SJSA1 (cell line): Measurements from ENCODE around the gene CTSA. TPM values are rescaled to one million over a fixed set of nuclear protein-coding genes. Genes with fewer than 3 reads are reported as not detected.

Source experiments
- DNase-seq, 2 experiments: peaks; one replicate each; pipeline ENCODE4 v3.0.0-alpha.2; 2015 to 2020; ENCODE audit warnings: low spot score in 2 of 2, low read depth in 1 of 2
- H3K27ac ChIP-seq: fragments of 250-450 bp; sonication (Bioruptor Pico); 2 replicates; pipeline ENCODE4 v1.5.1; 2020; ENCODE audit warnings: mild to moderate bottlenecking, moderate library complexity
- H3K27me3 ChIP-seq: fragments of 250-450 bp; sonication (Bioruptor Pico); replicated peaks from 2 replicates; pipeline ENCODE4 v1.5.1; 2020; ENCODE audit warnings: mild to moderate bottlenecking, moderate library complexity
- H3K36me3 ChIP-seq: fragments of 250-450 bp; sonication (Bioruptor Pico); 2 replicates; pipeline ENCODE4 v1.5.1; 2020; ENCODE audit warnings: mild to moderate bottlenecking
- H3K4me1 ChIP-seq: fragments of 250-450 bp; sonication (Bioruptor Pico); replicated peaks from 2 replicates; pipeline ENCODE4 v1.6.1; 2021; ENCODE audit warnings: mild to moderate bottlenecking
- H3K4me3 ChIP-seq: fragments of 250-450 bp; sonication (Bioruptor Pico); 2 replicates; pipeline ENCODE4 v1.5.1; 2020; ENCODE audit warnings: mild to moderate bottlenecking
- H3K9me3 ChIP-seq: fragments of 250-450 bp; sonication (Bioruptor Pico); replicated peaks from 2 replicates; pipeline ENCODE4 v1.5.1; 2020; ENCODE audit warnings: mild to moderate bottlenecking
- total RNA-seq: library from RNA; depleted of rRNA; stranded (reverse); fragments of >200 nt; shearing (Covaris generic); gene quantifications from 2 replicates; pipeline ENCODE4 v1.2.3, GENCODE V29; 2014

CTSA gene
- total RNA-seq, 1 experiment from 2014 or later = 76.8 TPM

DNA sequence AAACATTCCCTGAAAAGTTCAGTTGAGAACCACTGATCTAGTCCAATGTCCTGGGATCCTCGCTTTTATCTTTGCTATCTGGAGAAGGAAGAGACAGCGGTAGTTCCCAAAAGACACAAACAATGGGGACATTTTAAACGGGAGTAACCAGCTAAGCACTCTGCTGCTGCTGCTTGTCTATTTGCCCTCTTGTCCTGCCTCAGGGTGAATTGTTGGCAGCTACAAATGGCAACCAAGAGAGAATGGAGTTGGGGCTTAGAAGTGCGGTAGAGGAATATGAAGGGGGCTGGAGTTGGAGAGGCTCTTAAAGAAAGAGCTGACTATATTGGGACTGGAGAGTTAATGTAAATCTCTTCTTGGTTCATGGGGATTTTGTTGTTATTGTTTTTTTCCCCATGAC, 16.6 kb upstream of the CTSA start:
- no peak overlapping the region for H3K4me3 ChIP-seq

DNA sequence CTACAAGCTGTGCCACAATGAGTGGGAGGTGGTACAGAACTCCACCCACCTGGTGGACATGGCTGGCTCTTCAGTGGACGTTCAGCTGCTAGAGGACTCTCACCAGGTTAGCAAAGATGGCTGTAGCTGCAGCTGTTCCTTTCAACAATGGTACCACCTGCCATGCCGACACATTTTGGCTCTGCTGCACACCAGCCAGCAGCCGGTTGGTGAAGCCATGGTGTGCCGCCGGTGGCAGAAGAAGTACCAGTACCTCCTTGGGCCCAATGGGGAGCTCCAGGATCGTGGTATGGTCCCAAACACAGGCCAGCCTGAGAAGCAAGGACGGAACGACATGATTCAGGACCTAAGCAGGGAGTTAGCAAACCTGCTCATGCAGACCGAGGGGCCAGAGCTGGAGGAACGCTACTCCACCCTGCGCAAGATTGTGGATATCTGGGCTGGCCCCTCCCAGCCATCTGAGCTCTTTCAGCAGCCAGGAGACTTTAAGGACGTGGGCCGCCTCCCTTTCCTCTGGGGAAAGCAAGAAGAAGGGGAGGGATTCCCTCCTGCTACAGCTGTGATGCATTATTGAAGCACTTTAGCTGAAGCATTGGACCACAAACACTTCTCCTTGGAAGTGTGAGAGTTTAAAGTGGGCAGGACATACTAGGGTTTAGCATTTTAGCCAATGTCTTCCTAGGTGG, 12.9 kb upstream of the CTSA start:
- no peak for DNase-seq
- no peak overlapping the region for H3K4me3 ChIP-seq
- no peaks in the 10 kb centered on the region for H3K9me3 ChIP-seq
- no peaks in the 10 kb centered on the region for H3K27me3 ChIP-seq
- peaks cover 20% of the 10 kb centered on the region for H3K36me3 ChIP-seq
- H3K27ac ChIP-seq = no peak overlapping the region
- H3K4me1 ChIP-seq = no peaks in the 10 kb centered on the region

More for the DNA sequence above, 16.6 kb upstream of the CTSA start:
- no peaks in the 10 kb centered on the region for H3K9me3 ChIP-seq
- no peak for DNase-seq
- H3K27ac ChIP-seq = no peak overlapping the region
- H3K4me1 ChIP-seq = no peaks in the 10 kb centered on the region
- H3K27me3 ChIP-seq = no peaks in the 10 kb centered on the region
- H3K36me3 ChIP-seq = peaks cover 5% of the 10 kb centered on the region; the same call in 1 of the 2 replicates

DNA sequence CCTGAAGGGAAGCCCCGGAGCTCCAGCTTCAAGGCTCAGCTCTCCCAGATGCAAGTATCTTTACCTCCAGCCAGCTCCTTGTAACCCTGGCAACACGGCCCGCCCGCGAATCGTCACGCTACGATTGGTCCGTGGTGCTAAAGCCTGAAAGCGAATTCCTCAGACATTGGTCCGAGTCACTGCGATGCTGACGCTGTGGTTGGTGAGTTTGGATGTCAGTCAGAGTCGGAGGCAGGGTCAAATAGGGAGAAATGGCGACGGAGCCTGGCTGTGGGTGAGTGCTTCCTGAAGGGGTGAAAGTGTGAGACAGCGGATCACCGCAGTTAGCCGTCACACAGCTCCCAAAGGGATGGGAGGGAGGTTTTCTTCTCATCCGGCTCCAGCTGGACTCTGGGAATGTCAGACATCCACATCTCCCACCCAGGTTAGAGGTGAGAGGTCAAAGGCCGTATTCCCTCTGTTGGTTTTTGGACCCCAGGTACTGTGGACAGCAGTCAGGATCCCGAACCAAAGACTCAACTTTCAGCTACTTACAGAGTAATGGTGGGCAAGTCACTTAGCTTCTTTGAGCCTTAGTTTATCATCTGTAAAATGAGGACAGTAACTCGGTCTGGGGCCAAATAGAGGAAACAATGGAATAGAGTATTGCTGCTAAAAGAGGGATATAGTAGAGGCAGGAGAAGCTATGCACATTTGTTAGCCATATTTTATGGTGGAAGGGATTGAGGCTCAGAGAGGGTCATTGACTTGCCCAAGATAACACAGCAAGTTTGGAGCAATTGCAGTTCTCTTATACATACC, 9.9 kb upstream of the CTSA start, which contains the start of gene ZSWIM1:
Gene ZSWIM1 (plus strand): TSS at position 240 of the 801 bp plus-strand sequence. CDS start 1,366 bp downstream, outside the sequence.
- peak; percentile 95 to 99 for DNase-seq
- peaks cover 10% of the 10 kb centered on the region for H3K4me1 ChIP-seq
- H3K4me3 ChIP-seq = peak within 1 kb of the TSS; percentile 53
- H3K36me3 ChIP-seq = peaks cover 47% of the 10 kb centered on the region
- H3K9me3 ChIP-seq = no peaks in the 10 kb centered on the region
- no peaks in the 10 kb centered on the region for H3K27me3 ChIP-seq
- H3K27ac ChIP-seq = peak within 1 kb of the TSS; percentile 40

DNA sequence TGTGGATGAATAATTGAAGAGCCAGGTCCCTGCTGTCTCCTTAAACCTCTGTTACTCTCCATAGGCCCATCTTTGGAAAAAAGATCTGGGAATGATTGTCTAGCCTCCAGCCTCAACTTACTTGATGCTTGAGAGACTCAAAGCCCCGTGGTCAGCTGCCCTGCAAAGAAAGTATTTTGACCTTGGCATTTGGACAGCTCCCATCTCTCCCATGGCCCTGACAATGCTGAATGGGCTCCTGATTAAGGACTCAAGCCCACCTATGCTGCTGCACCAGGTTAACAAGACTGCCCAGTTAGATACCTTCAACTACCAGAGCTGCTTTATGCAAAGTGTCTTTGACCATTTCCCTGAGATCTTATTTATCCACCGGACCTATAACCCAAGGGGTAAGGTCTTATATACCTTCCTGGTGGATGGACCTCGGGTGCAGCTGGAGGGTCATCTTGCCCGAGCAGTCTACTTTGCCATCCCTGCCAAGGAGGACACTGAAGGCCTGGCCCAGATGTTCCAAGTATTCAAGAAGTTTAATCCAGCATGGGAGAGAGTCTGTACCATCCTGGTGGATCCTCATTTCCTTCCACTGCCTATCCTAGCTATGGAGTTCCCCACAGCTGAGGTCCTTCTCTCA, 8.6 kb upstream of the CTSA start:
- Histone ChIP-seq H3K9me3 (no peaks in the 10 kb centered on the region), H3K27ac (no peak overlapping the region), H3K27me3 (no peaks in the 10 kb centered on the region), H3K4me1 (peaks cover 10% of the 10 kb centered on the region), H3K4me3 (no peak overlapping the region), H3K36me3 (peaks cover 58% of the 10 kb centered on the region)
- DNase-seq = no peak

- Histone ChIP-seq H3K27ac (no peak overlapping the region), H3K4me3 (no peak overlapping the region), H3K36me3 (peaks cover 58% of the 10 kb centered on the region), H3K4me1 (peaks cover 10% of the 10 kb centered on the region), H3K9me3 (no peaks in the 10 kb centered on the region), H3K27me3 (no peaks in the 10 kb centered on the region)
- no peak for DNase-seq
Observed at GRCh38 chr20:45883100-45883469, 8.1 kb upstream of the CTSA start.

- H3K9me3 ChIP-seq = no peaks in the 10 kb centered on the region
- DNase-seq = no peak
- H3K36me3 ChIP-seq = peaks cover 54% of the 10 kb centered on the region
- no peak overlapping the region for H3K4me3 ChIP-seq
- H3K4me1 ChIP-seq = peaks cover 27% of the 10 kb centered on the region
- H3K27me3 ChIP-seq = no peaks in the 10 kb centered on the region
- H3K27ac ChIP-seq = no peak overlapping the region
Observed at GRCh38 chr20:45886590-45887345, 4.4 kb upstream of the CTSA start.

DNA sequence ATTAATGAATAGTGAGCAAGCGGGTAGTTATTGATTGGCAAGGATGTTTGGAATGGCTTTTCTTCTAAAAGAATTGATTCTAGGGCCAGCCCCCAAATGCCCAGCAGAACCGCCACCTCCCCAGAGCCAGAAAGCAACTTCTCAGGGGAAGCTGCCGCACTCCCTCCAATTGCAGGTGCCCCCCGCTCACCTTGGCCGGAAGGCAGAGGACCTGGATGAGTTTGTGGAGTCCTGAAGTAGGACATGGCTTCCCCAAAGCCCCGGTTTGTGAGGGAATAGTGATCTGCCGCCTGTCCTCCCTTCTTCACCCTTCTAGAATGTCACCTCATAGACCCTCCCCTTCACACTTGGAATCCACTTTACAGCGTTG, 3.8 kb upstream of the CTSA start, which contains the start of gene SPATA25:
Gene SPATA25 (minus strand): TSS at position 277 of the 370 bp plus-strand sequence. CDS start 32 bp downstream, at position 245.
- Histone ChIP-seq H3K4me1 (peaks cover 33% of the 10 kb centered on the region), H3K27me3 (no peaks in the 10 kb centered on the region)
- DNase-seq = no peak

GRCh38 chr20:45888681-45889080, 2.5 kb upstream of the CTSA start:
- H3K27ac ChIP-seq = no peak overlapping the region
- no peak overlapping the region for H3K4me3 ChIP-seq
- H3K4me1 ChIP-seq = peaks cover 34% of the 10 kb centered on the region
- peaks cover 48% of the 10 kb centered on the region for H3K36me3 ChIP-seq
- no peak for DNase-seq
- H3K27me3 ChIP-seq = no peaks in the 10 kb centered on the region
- no peaks in the 10 kb centered on the region for H3K9me3 ChIP-seq

More for the DNA sequence above, 3.8 kb upstream of the CTSA start, which contains the start of gene SPATA25:
- Histone ChIP-seq H3K27ac (no peak within 1 kb of the TSS), H3K9me3 (no peaks in the 10 kb centered on the region), H3K36me3 (peaks cover 51% of the 10 kb centered on the region), H3K4me3 (no peak within 1 kb of the TSS)

- Histone ChIP-seq H3K9me3 (no peaks in the 10 kb centered on the region), H3K36me3 (peaks cover 44% of the 10 kb centered on the region), H3K4me1 (peaks cover 25% of the 10 kb centered on the region), H3K27ac (peak overlapping the region; percentile 26), H3K4me3 (peak overlapping the region; percentile 79), H3K27me3 (no peaks in the 10 kb centered on the region)
- DNase-seq = peak; percentile 71 to 86
Observed at GRCh38 chr20:45890077-45890984, 804 bp upstream of the CTSA start.

- Histone ChIP-seq H3K9me3 (no peaks in the 10 kb centered on the region), H3K27ac (no peak overlapping the region), H3K27me3 (no peaks in the 10 kb centered on the region), H3K4me1 (peaks cover 24% of the 10 kb centered on the region), H3K4me3 (peak overlapping the region; percentile 79), H3K36me3 (peaks cover 41% of the 10 kb centered on the region)
- DNase-seq = peak in 1 of 2 experiments; percentile 18
Observed at GRCh38 chr20:45892049-45892825, 1.1 kb downstream of the CTSA start.

- Histone ChIP-seq H3K4me3 (no peak overlapping the region), H3K27me3 (no peaks in the 10 kb centered on the region), H3K9me3 (no peaks in the 10 kb centered on the region), H3K27ac (no peak overlapping the region), H3K4me1 (peaks cover 24% of the 10 kb centered on the region), H3K36me3 (peaks cover 41% of the 10 kb centered on the region)
- DNase-seq = no peak
Observed at GRCh38 chr20:45892828-45893500, 1.8 kb downstream of the CTSA start.
